ENCODE measurements around the gene HPCAL1.

DNA sequence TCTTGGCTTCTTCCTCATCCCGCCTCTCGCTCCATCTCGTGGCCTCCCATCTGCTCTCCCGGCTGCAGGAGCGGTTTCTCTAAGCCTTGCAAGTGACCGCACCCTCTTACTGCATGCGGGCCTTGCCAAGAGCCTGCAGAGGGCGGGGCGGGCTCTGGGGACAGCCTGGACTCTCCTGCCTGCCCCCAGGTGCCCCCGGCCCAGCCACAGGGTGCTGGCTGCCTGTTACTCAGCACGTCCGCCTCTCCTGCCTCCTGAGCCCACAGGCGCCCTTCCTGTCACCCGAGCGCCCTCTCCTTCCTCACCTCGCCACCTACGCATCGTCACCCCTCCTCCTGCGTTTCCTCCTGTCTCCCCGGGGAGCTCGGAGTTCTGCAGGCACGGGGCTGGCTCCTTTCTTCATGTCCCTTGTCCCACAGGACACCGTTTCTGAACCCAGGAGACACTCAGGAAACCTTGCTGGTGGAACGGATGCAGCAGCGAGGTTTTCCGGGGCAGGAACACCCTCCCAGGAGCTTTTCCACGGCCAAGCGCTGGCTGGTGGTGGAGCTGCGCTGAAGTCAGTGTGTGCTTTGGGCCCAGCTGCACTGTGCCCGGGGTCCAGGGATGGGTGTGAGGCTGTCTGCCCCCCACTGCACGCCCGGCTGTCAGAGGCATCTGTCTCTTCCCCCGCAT is 28.5 kb downstream of the HPCAL1 start:
- TF ChIP-seq EZH2phosphoT487 (IDR thresholded peaks at IDR 0.05; ENCODE audit: insufficient read depth, low read depth) (no peak), EZH2 (IDR thresholded peaks at IDR 0.05; ENCODE audit: insufficient read depth, poor library complexity, severe bottlenecking) (no peak)
